CD8-positive, alpha-beta memory T cell (primary cell): ENCODE measurements around the gene MADD. TPM values are rescaled to one million over a fixed set of nuclear protein-coding genes. Genes with fewer than 3 reads are reported as not detected.
A peak's percentile ranks its signal among the peaks of the same experiment; 100 is the strongest.

Experiments used
- CTCF ChIA-PET: fragments of 350-600 bp; sonication (Branson Sonifier 250); formaldehyde crosslinking; loops from one replicate; lab custom pipeline; 2021; ENCODE audit warnings: antibody characterized with exemption; lab: Charles Lee
- POLR2A ChIA-PET: fragments of 350-600 bp; sonication (Branson Sonifier 250); formaldehyde crosslinking; loops from one replicate; lab custom pipeline; 2021; ENCODE audit warnings: antibody characterized with exemption; lab: Charles Lee
- DNase-seq, 5 donors: peaks; one replicate each; pipeline versions ENCODE4 v3.0.0 to v3.0.0-alpha.2; 2020 to 2022; ENCODE audit warnings: mixed read lengths in 1 of 5
- H3K27ac ChIP-seq: one replicate; pipeline ENCODE4 v1.7.0; 2013; ENCODE audit warnings: low read depth, mild to moderate bottlenecking, low read length, moderate library complexity
- H3K27me3 ChIP-seq: 2 replicates; pipeline ENCODE4 v1.7.0; 2013; ENCODE audit warnings: low read length, mild to moderate bottlenecking; ENCODE audit not compliant: insufficient read depth, poor library complexity, severe bottlenecking
- H3K36me3 ChIP-seq: 2 replicates; pipeline ENCODE4 v1.7.0; 2013; ENCODE audit warnings: mild to moderate bottlenecking, low read length, moderate library complexity; ENCODE audit not compliant: insufficient read depth
- H3K4me1 ChIP-seq: 2 replicates; pipeline ENCODE4 v1.7.0; 2013; ENCODE audit warnings: mild to moderate bottlenecking, low read length, moderate library complexity; ENCODE audit not compliant: insufficient read depth
- H3K4me3 ChIP-seq: 2 replicates; pipeline ENCODE4 v1.7.0; 2013; ENCODE audit warnings: mild to moderate bottlenecking, low read length
- H3K9me3 ChIP-seq: 2 replicates; pipeline ENCODE4 v1.7.0; 2013; ENCODE audit warnings: mild to moderate bottlenecking, low read length
- H3K27ac Mint-ChIP-seq, 8 donors: one replicate each; pipeline ENCODE4 v1.8.0; 2020 to 2021; ENCODE audit warnings: mixed read lengths in 8 of 8, mild to moderate bottlenecking in 6 of 8, inconsistent platforms in 3 of 8, moderate library complexity in 3 of 8
- H3K27me3 Mint-ChIP-seq, 2 donors: one replicate each; pipeline ENCODE4 v1.8.0; 2020 to 2021; ENCODE audit warnings: mixed read lengths in 2 of 2, mild to moderate bottlenecking in 1 of 2, moderate library complexity in 1 of 2
- H3K36me3 Mint-ChIP-seq, 3 donors: one replicate each; pipeline ENCODE4 v1.8.0; 2020 to 2021; ENCODE audit warnings: mixed read lengths in 3 of 3, inconsistent platforms in 1 of 3, mild to moderate bottlenecking in 1 of 3
- H3K4me1 Mint-ChIP-seq, 3 donors: one replicate each; pipeline ENCODE4 v1.8.0; 2020 to 2021; ENCODE audit warnings: mixed read lengths in 3 of 3, inconsistent platforms in 1 of 3, mild to moderate bottlenecking in 1 of 3
- H3K4me3 Mint-ChIP-seq, 7 donors: one replicate each; pipeline ENCODE4 v1.8.0; 2020 to 2021; ENCODE audit warnings: mixed read lengths in 7 of 7, mild to moderate bottlenecking in 6 of 7, moderate library complexity in 4 of 7, inconsistent platforms in 2 of 7
- H3K9me3 Mint-ChIP-seq, 5 donors: one replicate each; pipeline ENCODE4 v1.8.0; 2020 to 2022; ENCODE audit warnings: mixed read lengths in 5 of 5, mild to moderate bottlenecking in 3 of 5, moderate library complexity in 2 of 5, inconsistent platforms in 1 of 5
- polyA plus RNA-seq: library from polyadenylated mRNA; unstranded; fragments of 300-500 nt; fragmentation: Illumina TruSeq; gene quantifications from one replicate; pipeline ENCODE4 v1.2.3, GENCODE V29; 2021
- total RNA-seq, 2 experiments: library from RNA; stranded (reverse); gene quantifications; one replicate each; pipeline ENCODE4 v1.2.3, GENCODE V29; 2021

Gene MADD
- total and polyA plus RNA-seq, 3 experiments from 2014 or later: 30.5 to 65.7 (median 62.1) TPM

GRCh38 chr11:47288066-47288465 is 18.1 kb downstream of the MADD start:
- Mint-ChIP-seq H3K4me3 (no peak overlapping the region), H3K4me1 (no peaks in the 10 kb centered on the region), H3K36me3 (peaks cover 8 to 97% (median 30%) of the 10 kb centered on the region in 3 donors), H3K27ac (no peak overlapping the region), H3K27me3 (no peaks in the 10 kb centered on the region), H3K9me3 (no peaks in the 10 kb centered on the region)
- POLR2A ChIA-PET: no interaction called here
- DNase-seq: no peak
- CTCF ChIA-PET: no interaction called here
- Histone ChIP-seq H3K4me3 (no peak overlapping the region), H3K36me3 (peaks cover 81% of the 10 kb centered on the region), H3K27me3 (no peaks in the 10 kb centered on the region), H3K9me3 (no peaks in the 10 kb centered on the region), H3K4me1 (no peaks in the 10 kb centered on the region), H3K27ac (no peak overlapping the region)

DNA sequence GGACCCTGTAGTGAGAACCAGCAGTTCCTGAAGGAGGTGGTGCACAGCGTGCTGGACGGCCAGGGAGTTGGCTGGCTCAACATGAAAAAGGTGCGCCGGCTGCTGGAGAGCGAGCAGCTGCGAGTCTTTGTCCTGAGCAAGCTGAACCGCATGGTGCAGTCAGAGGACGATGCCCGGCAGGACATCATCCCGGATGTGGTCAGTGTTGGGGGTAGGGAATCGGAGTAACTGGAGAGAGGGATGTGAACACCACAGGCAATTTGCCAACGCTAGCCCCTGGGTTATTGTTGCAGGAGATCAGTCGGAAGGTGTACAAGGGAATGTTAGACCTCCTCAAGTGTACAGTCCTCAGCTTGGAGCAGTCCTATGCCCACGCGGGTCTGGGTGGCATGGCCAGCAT is 19.9 kb downstream of the MADD start:
- Histone ChIP-seq H3K27me3 (no peaks in the 10 kb centered on the region), H3K9me3 (no peaks in the 10 kb centered on the region), H3K27ac (no peak overlapping the region), H3K4me3 (no peak overlapping the region), H3K36me3 (peaks cover 75% of the 10 kb centered on the region), H3K4me1 (no peaks in the 10 kb centered on the region)
- Mint-ChIP-seq H3K4me1 (no peaks in the 10 kb centered on the region), H3K4me3 (no peak overlapping the region), H3K9me3 (no peaks in the 10 kb centered on the region), H3K27me3 (no peaks in the 10 kb centered on the region), H3K36me3 (peaks cover 3 to 93% (median 21%) of the 10 kb centered on the region in 3 donors), H3K27ac (peak overlapping the region in 3 of 8 donors; percentile 17 to 77 (median 70))
- ChIA-PET POLR2A (no interaction called here), CTCF (interaction anchor here (1.2 kb wide), 1 partner anchor 85 kb away, joined by 4 read pairs; no protein-coding TSS in a partner anchor)
- no peak for DNase-seq

DNA sequence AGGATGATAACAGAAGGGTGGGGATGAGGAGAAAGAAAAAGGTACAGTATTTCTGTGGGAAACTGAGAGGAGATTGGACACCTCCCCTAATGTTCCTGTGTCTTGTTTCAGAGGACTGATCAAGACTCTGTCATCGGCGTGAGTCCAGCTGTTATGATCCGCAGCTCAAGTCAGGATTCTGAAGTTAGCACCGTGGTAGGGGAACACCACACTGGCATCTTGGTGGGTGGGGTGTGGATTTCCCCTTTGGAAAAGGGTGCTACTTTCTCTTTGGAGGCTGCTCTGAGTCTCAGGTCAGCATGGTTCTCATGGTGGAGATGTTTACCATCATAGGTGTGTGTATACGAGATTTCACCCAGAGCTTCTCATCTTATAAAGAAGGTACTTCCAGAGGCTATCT is 25.5 kb downstream of the MADD start:
- no peaks in the 10 kb centered on the region for H3K4me1 ChIP-seq
- peaks cover 0 to 10% (median 0%) of the 10 kb centered on the region in 3 donors for H3K4me1 Mint-ChIP-seq
- H3K36me3 Mint-ChIP-seq: peaks cover 14 to 88% (median 39%) of the 10 kb centered on the region in 3 donors
- no peaks in the 10 kb centered on the region for H3K9me3 Mint-ChIP-seq
- H3K27me3 Mint-ChIP-seq: no peaks in the 10 kb centered on the region
- H3K27ac Mint-ChIP-seq: peak overlapping the region in 3 of 8 donors; percentile 5 to 76 (median 14)
- no peaks in the 10 kb centered on the region for H3K27me3 ChIP-seq
- H3K36me3 ChIP-seq: peaks cover 50% of the 10 kb centered on the region
- H3K4me3 Mint-ChIP-seq: no peak overlapping the region
- H3K27ac ChIP-seq: no peak overlapping the region
- DNase-seq: no peak
- POLR2A ChIA-PET: interaction anchor here (0.6 kb wide), 1 partner anchor 149 kb away, joined by 3 read pairs; no protein-coding TSS in a partner anchor
- H3K4me3 ChIP-seq: no peak overlapping the region
- CTCF ChIA-PET: no interaction called here
- no peaks in the 10 kb centered on the region for H3K9me3 ChIP-seq

GRCh38 chr11:47296045-47296444 is 26.1 kb downstream of the MADD start:
- ChIA-PET CTCF (no interaction called here), POLR2A (interaction anchor here (0.6 to 0.7 kb wide), 2 partner anchors 119 to 148 kb away, joined by 3 to 4 read pairs; no protein-coding TSS in a partner anchor)
- Histone ChIP-seq H3K4me1 (no peaks in the 10 kb centered on the region), H3K27me3 (no peaks in the 10 kb centered on the region), H3K36me3 (peaks cover 43% of the 10 kb centered on the region), H3K27ac (no peak overlapping the region), H3K4me3 (no peak overlapping the region), H3K9me3 (no peaks in the 10 kb centered on the region)
- Mint-ChIP-seq H3K4me1 (peaks cover 0 to 15% (median 3%) of the 10 kb centered on the region in 3 donors), H3K27me3 (no peaks in the 10 kb centered on the region), H3K9me3 (no peaks in the 10 kb centered on the region), H3K36me3 (peaks cover 19 to 88% (median 35%) of the 10 kb centered on the region in 3 donors), H3K27ac (peak overlapping the region in 1 of 8 donors; percentile 43), H3K4me3 (no peak overlapping the region)
- DNase-seq: no peak

DNA sequence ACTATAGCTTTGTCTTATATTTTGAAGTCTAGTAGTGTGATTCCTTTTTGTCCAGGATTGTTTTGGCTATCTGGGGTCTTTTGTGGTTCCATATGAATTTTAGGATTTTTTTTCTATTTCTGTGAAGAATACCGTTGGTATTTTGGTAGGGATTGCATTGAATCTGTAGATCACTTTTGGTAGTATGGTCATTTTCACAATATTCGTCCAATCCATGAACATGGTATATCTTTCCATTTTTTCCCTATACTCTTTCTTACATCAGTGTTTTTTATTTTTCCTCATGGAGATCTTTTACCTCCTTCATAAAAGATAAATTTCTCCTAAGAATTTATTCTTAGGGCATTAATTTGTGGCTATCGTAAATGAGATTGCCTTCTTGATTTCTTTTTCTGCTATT is 29.1 kb downstream of the MADD start:
- Mint-ChIP-seq H3K9me3 (peaks cover 7 to 13% (median 11%) of the 10 kb centered on the region in 5 donors), H3K27ac (peak overlapping the region in 1 of 8 donors; percentile 27), H3K4me1 (peaks cover 5 to 23% (median 12%) of the 10 kb centered on the region in 3 donors), H3K4me3 (no peak overlapping the region), H3K27me3 (no peaks in the 10 kb centered on the region), H3K36me3 (peaks cover 45 to 86% (median 52%) of the 10 kb centered on the region in 3 donors)
- Histone ChIP-seq H3K36me3 (peaks cover 26% of the 10 kb centered on the region), H3K27me3 (no peaks in the 10 kb centered on the region), H3K4me1 (no peaks in the 10 kb centered on the region), H3K4me3 (no peak overlapping the region), H3K27ac (no peak overlapping the region), H3K9me3 (no peaks in the 10 kb centered on the region)
- CTCF ChIA-PET: no interaction called here
- POLR2A ChIA-PET: interaction anchor here (0.9 kb wide), 1 partner anchor 18 kb away, joined by 5 read pairs; no protein-coding TSS in a partner anchor
- no peak for DNase-seq

DNA sequence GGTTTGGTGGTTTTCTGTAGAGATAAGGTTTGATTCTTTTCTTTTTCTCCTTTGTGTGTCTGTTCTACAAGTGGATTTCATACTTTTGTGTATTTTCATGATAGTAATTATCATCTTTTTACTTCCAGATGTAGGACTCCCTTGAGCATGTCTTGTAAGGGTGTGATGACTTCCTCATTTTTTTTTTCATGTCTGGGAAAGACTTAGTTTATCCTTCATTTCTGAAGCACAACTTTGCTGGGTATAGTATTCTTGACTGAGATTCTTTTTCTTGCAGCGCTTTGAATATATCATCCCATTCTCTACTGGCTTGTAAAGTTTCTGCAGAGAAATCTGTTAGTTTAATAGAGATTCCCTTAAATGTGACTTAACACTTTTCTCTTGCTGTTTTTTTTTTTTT is 32.9 kb downstream of the MADD start:
- no peaks in the 10 kb centered on the region for H3K4me1 ChIP-seq
- H3K4me3 ChIP-seq: no peak overlapping the region
- H3K9me3 ChIP-seq: no peaks in the 10 kb centered on the region
- no peaks in the 10 kb centered on the region for H3K27me3 Mint-ChIP-seq
- peaks cover 38% of the 10 kb centered on the region for H3K36me3 ChIP-seq
- ChIA-PET POLR2A (no interaction called here), CTCF (no interaction called here)
- H3K36me3 Mint-ChIP-seq: peaks cover 48 to 94% (median 52%) of the 10 kb centered on the region in 3 donors
- no peak overlapping the region for H3K4me3 Mint-ChIP-seq
- no peaks in the 10 kb centered on the region for H3K27me3 ChIP-seq
- no peak for DNase-seq
- H3K27ac ChIP-seq: no peak overlapping the region
- H3K27ac Mint-ChIP-seq: peak overlapping the region in 2 of 8 donors; percentile 26 to 29
- H3K4me1 Mint-ChIP-seq: peaks cover 5 to 23% (median 12%) of the 10 kb centered on the region in 3 donors
- peaks cover 7 to 13% (median 11%) of the 10 kb centered on the region in 5 donors for H3K9me3 Mint-ChIP-seq

DNA sequence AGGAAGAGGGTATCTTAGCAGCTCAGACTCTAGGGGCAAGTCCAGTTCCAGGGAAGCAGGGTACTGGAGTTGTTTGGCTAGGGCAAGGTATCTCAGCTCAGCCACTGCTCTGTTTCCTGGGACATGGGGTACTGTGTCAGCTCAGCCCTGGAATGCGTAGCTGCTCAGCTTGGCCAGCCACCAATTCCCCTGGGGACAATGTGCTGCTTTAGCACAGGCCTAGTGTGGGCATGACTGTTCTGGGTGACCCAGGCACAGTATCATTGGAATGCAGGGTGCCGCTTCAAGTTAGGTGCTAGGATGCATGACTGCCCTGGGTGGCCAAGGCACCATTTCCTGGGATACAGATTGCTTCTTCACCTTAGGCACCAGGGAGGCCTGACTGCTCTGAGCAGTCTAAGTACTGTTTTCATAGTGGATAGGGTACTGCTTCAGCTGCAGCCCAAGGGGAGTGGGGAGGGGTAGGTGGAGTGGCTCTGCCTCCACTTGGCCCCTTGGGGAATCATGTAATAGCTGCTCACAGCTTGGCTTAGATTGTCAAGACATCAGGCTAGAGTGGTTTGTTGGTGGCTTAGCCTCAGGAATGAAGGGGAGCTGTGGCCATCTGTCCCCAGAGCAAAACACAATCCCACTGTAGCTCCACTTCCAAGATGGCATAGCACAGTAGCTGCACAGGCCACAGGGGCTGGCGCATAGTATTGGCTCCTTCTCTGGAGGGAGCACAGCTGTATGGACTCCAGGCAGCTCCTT is 36.0 kb downstream of the MADD start:
- ChIA-PET CTCF (interaction anchor here (0.6 to 1.1 kb wide), 3 partner anchors 272 to 810 kb away, joined by 3 read pairs; no protein-coding TSS in a partner anchor), POLR2A (interaction anchor here (0.6 kb wide), 1 partner anchor 25 kb away, joined by 5 read pairs; no protein-coding TSS in a partner anchor)
- H3K27ac Mint-ChIP-seq: no peak overlapping the region
- DNase-seq: no peak
- H3K27me3 Mint-ChIP-seq: no peaks in the 10 kb centered on the region
- Histone ChIP-seq H3K36me3 (peaks cover 45% of the 10 kb centered on the region), H3K4me3 (no peak overlapping the region), H3K4me1 (no peaks in the 10 kb centered on the region), H3K27me3 (no peaks in the 10 kb centered on the region), H3K9me3 (no peaks in the 10 kb centered on the region), H3K27ac (no peak overlapping the region)
- H3K4me3 Mint-ChIP-seq: no peak overlapping the region
- peaks cover 5 to 9% (median 8%) of the 10 kb centered on the region in 3 donors for H3K4me1 Mint-ChIP-seq
- H3K36me3 Mint-ChIP-seq: peaks cover 36 to 94% (median 41%) of the 10 kb centered on the region in 3 donors
- peaks cover 7 to 13% (median 11%) of the 10 kb centered on the region in 5 donors for H3K9me3 Mint-ChIP-seq

- Histone ChIP-seq H3K4me3 (no peak overlapping the region), H3K36me3 (peaks cover 49% of the 10 kb centered on the region), H3K4me1 (no peaks in the 10 kb centered on the region), H3K27me3 (no peaks in the 10 kb centered on the region), H3K27ac (no peak overlapping the region), H3K9me3 (no peaks in the 10 kb centered on the region)
- Mint-ChIP-seq H3K9me3 (peaks cover 7 to 13% (median 11%) of the 10 kb centered on the region in 5 donors), H3K27me3 (no peaks in the 10 kb centered on the region), H3K36me3 (peaks cover 37 to 94% (median 38%) of the 10 kb centered on the region in 3 donors), H3K4me1 (peaks cover 3 to 6% (median 4%) of the 10 kb centered on the region in 3 donors), H3K4me3 (no peak overlapping the region), H3K27ac (no peak overlapping the region)
- no peak for DNase-seq
- ChIA-PET POLR2A (interaction anchor here (0.6 kb wide), 1 partner anchor 26 kb away, joined by 5 read pairs; no protein-coding TSS in a partner anchor), CTCF (interaction anchor here (0.6 kb wide), 1 partner anchor 635 kb away, joined by 3 read pairs; no protein-coding TSS in a partner anchor)
Observed at GRCh38 chr11:47306484-47306844, 36.5 kb downstream of the MADD start.
